Liver (tissue), 9 donors: ENCODE results near the gene PIN4. TPM values are rescaled to one million over a fixed set of nuclear protein-coding genes. Genes with fewer than 3 reads are reported as not detected.

Experiments used
- DNase-seq: peaks from one replicate; pipeline ENCODE4 v3.0.0-alpha.2; 2017; ENCODE audit warnings: low spot score
- H3K27ac ChIP-seq, 2 donors: one replicate each; pipeline ENCODE4 v1.7.0; 2013; ENCODE audit warnings: inconsistent platforms in 2 of 2, low read length in 2 of 2, control low read depth in 1 of 2, low read depth in 1 of 2, mild to moderate bottlenecking in 1 of 2
- H3K27me3 ChIP-seq, 4 donors: one replicate each; pipeline versions ENCODE4 v1.6.1 to v1.7.0; 2013; ENCODE audit warnings: low read length in 3 of 4, inconsistent platforms in 1 of 4, mild to moderate bottlenecking in 1 of 4, moderate library complexity in 1 of 4; ENCODE audit not compliant: control insufficient read depth in 4 of 4, insufficient read depth in 4 of 4
- H3K36me3 ChIP-seq, 4 donors: one replicate each; pipeline versions ENCODE4 v1.6.1 to v1.7.0; 2013; ENCODE audit warnings: low read length in 3 of 4, mild to moderate bottlenecking in 3 of 4, low read depth in 1 of 4, moderate library complexity in 1 of 4; ENCODE audit not compliant: control insufficient read depth in 4 of 4, insufficient read depth in 3 of 4
- H3K4me1 ChIP-seq, 4 donors: one replicate each; pipeline versions ENCODE4 v1.6.1 to v1.7.0; 2013; ENCODE audit warnings: low read length in 3 of 4, mild to moderate bottlenecking in 3 of 4, moderate library complexity in 1 of 4; ENCODE audit not compliant: control insufficient read depth in 4 of 4, insufficient read depth in 4 of 4
- H3K4me3 ChIP-seq, 3 donors: one replicate each; pipeline versions ENCODE4 v1.6.1 to v1.7.0; 2013; ENCODE audit warnings: low read length in 3 of 3, control low read depth in 1 of 3, low read depth in 1 of 3, mild to moderate bottlenecking in 1 of 3
- H3K9ac ChIP-seq, 2 donors: one replicate each; pipeline ENCODE4 v1.7.0; 2013; ENCODE audit warnings: low read length in 2 of 2, mild to moderate bottlenecking in 2 of 2, moderate library complexity in 2 of 2, control low read depth in 1 of 2, low read depth in 1 of 2
- H3K9me3 ChIP-seq, 4 donors: one replicate each; pipeline versions ENCODE4 v1.6.1 to v1.7.0; 2013; ENCODE audit warnings: low read length in 3 of 4; ENCODE audit not compliant: control insufficient read depth in 4 of 4
- EGR1 ChIP-seq, 2 donors: IDR thresholded peaks; 2 replicates each; pipeline ENCODE4 v1.6.1; 2016 to 2018; ENCODE audit warnings: antibody characterized with exemption in 2 of 2, low read depth in 2 of 2
- FOXA1 ChIP-seq: IDR thresholded peaks from 2 replicates; pipeline ENCODE4 v1.6.1; 2016; ENCODE audit warnings: antibody characterized with exemption
- FOXA2 ChIP-seq: IDR thresholded peaks from 2 replicates; pipeline ENCODE4 v1.6.1; 2016; ENCODE audit warnings: antibody characterized with exemption
- GABPA ChIP-seq, 2 donors: IDR thresholded peaks in 1 of 2; conservative IDR thresholded peaks in 1 of 2; 2 replicates each; pipeline ENCODE4 v1.6.1; 2016; ENCODE audit warnings: antibody characterized with exemption in 2 of 2, mild to moderate bottlenecking in 1 of 2, moderate library complexity in 1 of 2
- HNF4A ChIP-seq, 2 donors: conservative IDR thresholded peaks; 2 replicates each; pipeline ENCODE4 v1.6.1; 2016; ENCODE audit warnings: antibody characterized with exemption in 2 of 2, mild to moderate bottlenecking in 2 of 2
- HNF4G ChIP-seq: IDR thresholded peaks from 2 replicates; pipeline ENCODE4 v1.6.1; 2016; ENCODE audit warnings: antibody characterized with exemption
- JUND ChIP-seq, 2 donors: IDR thresholded peaks; 2 replicates each; pipeline ENCODE4 v1.6.1; 2016; ENCODE audit warnings: antibody characterized with exemption in 2 of 2
- RAD21 ChIP-seq, 2 donors: IDR thresholded peaks; 2 replicates each; pipeline ENCODE4 v1.6.1; 2016; ENCODE audit warnings: antibody characterized with exemption in 2 of 2, mild to moderate bottlenecking in 2 of 2
- RXRA ChIP-seq, 2 donors: IDR thresholded peaks; 2 replicates each; pipeline ENCODE4 v1.6.1; 2017 to 2018; ENCODE audit warnings: antibody characterized with exemption in 2 of 2, mild to moderate bottlenecking in 1 of 2
- TAF1 ChIP-seq: conservative IDR thresholded peaks from 2 replicates; pipeline ENCODE4 v1.6.1; 2016; ENCODE audit warnings: antibody characterized with exemption, mild to moderate bottlenecking
- YY1 ChIP-seq: IDR thresholded peaks from 2 replicates; pipeline ENCODE4 v1.6.1; 2016; ENCODE audit warnings: antibody characterized with exemption, mild to moderate bottlenecking
- WGBS: extraction: QIAGEN DNeasy Blood & Tissue Kit; methylation state at CpG from one replicate; pipeline ENCODE4 v1.1.7; 2013; 5-methylcytosine and 5-hydroxymethylcytosine counted together
- polyA plus RNA-seq, 2 donors: library from polyadenylated mRNA; stranded (reverse) in 1 of 2; unstranded in 1 of 2; fragments of 200-250 nt in 1 of 2; fragments of >200 nt in 1 of 2; fragmentation: Nextera tagmentation in 1 of 2; extraction: Ambion mirVana in 1 of 2; gene quantifications; one replicate each; pipeline versions ENCODE4 v1.2.1 to v1.2.3, GENCODE V29; 2013 to 2015
- total RNA-seq, 2 donors: library from RNA; depleted of rRNA; stranded (reverse); fragments of >200 nt; gene quantifications; one replicate each; pipeline ENCODE4 v1.2.3, GENCODE V29; 2014
- TF ChIP-seq, protein P1 (sequence below): IDR thresholded peaks from 2 replicates; pipeline ENCODE4 v1.6.1; 2016; ENCODE audit warnings: antibody characterized with exemption
- TF ChIP-seq, protein P2 (sequence below): IDR thresholded peaks from 2 replicates; pipeline ENCODE4 v1.6.1; 2016; ENCODE audit warnings: antibody characterized with exemption
- donor health status: healthy.
- donor health status: healthy.
- donor health status: healthy.
- donor health status: healthy.
- donor health status: healthy.

Gene PIN4
- total and polyA plus RNA-seq, 4 donors: 7.1 to 26.2 (median 9.3) TPM

DNA sequence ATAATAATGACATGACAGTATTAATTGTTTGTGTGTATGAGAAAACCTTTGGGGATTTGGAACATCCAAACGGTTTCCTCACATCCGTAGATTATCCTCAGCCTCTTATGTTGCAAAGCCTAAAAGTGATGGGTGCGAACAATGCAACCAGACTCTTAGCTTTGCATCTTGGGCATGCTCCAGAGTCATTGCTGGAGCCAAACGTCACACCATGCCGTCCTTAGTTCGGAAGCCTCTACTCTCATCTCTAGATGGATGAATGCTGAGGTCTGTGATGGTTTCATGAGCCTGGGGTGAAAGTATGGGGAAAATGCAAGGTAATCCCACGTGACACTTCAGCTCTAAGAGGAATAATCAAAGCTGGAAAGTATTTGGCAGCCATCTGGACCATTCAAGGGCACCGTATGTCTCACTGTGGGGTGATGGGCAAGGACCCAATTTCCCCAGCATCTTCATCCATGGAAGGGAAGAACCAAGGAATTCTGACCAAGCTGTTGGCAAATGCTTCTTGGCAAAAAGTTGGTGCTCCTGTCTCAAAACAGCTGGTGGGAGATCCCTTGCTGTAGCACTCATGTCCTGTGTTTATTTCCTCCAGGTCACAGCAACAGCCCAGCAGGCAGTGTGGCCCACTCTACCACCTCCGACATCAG lies 43.6 kb upstream of the PIN4 start:
- no peaks in the 10 kb centered on the region for H3K9me3 ChIP-seq
- no peaks in the 10 kb centered on the region for H3K4me1 ChIP-seq
- no peaks in the 10 kb centered on the region for H3K36me3 ChIP-seq
- WGBS: 89% methylated on average over 9 of the region's 9 CpGs
- no peak overlapping the region for H3K27ac ChIP-seq
- H3K9ac ChIP-seq: no peak overlapping the region
- TF ChIP-seq HNF4G (no peak), JUND (IDR thresholded peaks at IDR 0.05) (no peak), GABPA (IDR thresholded peaks at IDR 0.05 in 1 of 2, conservative IDR thresholded peaks at IDR 0.05 in 1 of 2) (no peak), RAD21 (IDR thresholded peaks at IDR 0.05) (no peak), FOXA1 (no peak), TAF1 (no peak), FOXA2 (no peak)
- TF ChIP-seq, protein P1, sequence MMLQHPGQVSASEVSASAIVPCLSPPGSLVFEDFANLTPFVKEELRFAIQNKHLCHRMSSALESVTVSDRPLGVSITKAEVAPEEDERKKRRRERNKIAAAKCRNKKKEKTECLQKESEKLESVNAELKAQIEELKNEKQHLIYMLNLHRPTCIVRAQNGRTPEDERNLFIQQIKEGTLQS: no peak
- no peak for DNase-seq
- no peak overlapping the region for H3K4me3 ChIP-seq
- no peaks in the 10 kb centered on the region for H3K27me3 ChIP-seq

DNA sequence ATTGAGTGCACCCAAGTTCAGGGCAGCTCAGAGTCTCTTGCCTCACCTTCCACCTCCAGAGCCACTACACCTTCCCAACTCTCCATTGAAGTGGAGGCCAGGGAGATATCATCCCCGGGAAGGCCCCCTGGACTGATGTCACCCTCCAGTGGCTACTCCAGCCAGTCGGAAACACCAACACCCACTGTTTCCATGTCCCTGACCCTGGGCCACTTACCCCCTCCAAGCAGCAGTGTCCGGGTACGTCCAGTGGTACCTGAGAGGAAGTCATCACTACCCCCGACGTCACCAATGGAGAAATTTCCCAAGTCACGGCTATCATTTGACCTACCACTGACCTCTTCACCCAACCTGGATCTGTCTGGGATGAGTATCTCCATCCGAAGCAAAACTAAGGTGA lies 42.0 kb upstream of the PIN4 start:
- WGBS: 94% methylated on average over 8 of the region's 8 CpGs
- no peaks in the 10 kb centered on the region for H3K4me1 ChIP-seq
- TF ChIP-seq RAD21 (IDR thresholded peaks at IDR 0.05) (no peak), YY1 (no peak)

DNA sequence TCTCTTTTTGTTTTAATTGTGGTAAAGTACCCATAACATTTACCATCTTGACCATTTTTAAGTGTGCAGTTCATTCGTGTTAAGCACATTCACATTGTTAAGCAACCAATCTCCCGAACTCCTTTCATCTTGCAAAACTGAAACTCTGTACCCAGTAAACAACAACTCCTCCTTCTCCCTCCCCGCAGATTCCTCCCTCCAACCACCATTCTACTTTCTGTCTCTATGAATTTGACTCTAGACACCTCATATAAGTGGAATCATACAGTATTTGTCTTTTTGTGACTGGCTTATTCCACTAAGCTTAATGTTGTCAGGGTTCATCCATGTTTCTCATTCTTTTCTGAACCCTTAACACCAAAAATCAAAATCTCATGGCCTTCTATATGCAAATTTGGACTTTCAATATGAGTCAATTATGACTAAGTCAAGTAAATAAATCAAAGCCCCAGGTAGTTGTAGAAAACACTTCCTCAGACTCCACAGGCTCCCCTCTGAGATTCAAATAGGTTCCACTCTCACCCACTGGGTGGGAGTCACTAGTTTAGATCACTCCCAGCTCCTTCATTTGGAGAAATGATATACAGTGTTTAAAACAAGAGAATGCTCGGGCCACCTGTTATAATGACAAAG lies 40.1 kb upstream of the PIN4 start:
- DNase-seq: no peak
- no peaks in the 10 kb centered on the region for H3K27me3 ChIP-seq
- H3K36me3 ChIP-seq: no peaks in the 10 kb centered on the region
- no peak overlapping the region for H3K4me3 ChIP-seq
- no peaks in the 10 kb centered on the region for H3K9me3 ChIP-seq
- no peak overlapping the region for H3K27ac ChIP-seq
- no peak overlapping the region for H3K9ac ChIP-seq
- 77% methylated on average over 4 of the region's 4 CpGs for WGBS
- H3K4me1 ChIP-seq: no peaks in the 10 kb centered on the region
- TF ChIP-seq YY1 (no peak), HNF4A (conservative IDR thresholded peaks at IDR 0.05) (no peak), FOXA1 (no peak), RXRA (IDR thresholded peaks at IDR 0.05) (no peak), EGR1 (IDR thresholded peaks at IDR 0.05; ENCODE audit: low read depth in 2 of 2) (no peak), JUND (IDR thresholded peaks at IDR 0.05) (no peak), RAD21 (IDR thresholded peaks at IDR 0.05) (no peak), GABPA (IDR thresholded peaks at IDR 0.05 in 1 of 2, conservative IDR thresholded peaks at IDR 0.05 in 1 of 2) (no peak)
- TF ChIP-seq, protein P1: no peak
- TF ChIP-seq, protein P2, sequence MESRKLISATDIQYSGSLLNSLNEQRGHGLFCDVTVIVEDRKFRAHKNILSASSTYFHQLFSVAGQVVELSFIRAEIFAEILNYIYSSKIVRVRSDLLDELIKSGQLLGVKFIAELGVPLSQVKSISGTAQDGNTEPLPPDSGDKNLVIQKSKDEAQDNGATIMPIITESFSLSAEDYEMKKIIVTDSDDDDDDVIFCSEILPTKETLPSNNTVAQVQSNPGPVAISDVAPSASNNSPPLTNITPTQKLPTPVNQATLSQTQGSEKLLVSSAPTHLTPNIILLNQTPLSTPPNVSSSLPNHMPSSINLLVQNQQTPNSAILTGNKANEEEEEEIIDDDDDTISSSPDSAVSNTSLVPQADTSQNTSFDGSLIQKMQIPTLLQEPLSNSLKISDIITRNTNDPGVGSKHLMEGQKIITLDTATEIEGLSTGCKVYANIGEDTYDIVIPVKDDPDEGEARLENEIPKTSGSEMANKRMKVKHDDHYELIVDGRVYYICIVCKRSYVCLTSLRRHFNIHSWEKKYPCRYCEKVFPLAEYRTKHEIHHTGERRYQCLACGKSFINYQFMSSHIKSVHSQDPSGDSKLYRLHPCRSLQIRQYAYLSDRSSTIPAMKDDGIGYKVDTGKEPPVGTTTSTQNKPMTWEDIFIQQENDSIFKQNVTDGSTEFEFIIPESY: no peak

More for the DNA sequence above, 42.0 kb upstream of the PIN4 start:
- no peak for DNase-seq
- no peaks in the 10 kb centered on the region for H3K36me3 ChIP-seq
- no peak overlapping the region for H3K27ac ChIP-seq
- H3K27me3 ChIP-seq: no peaks in the 10 kb centered on the region
- no peak overlapping the region for H3K9ac ChIP-seq
- H3K4me3 ChIP-seq: no peak overlapping the region
- H3K9me3 ChIP-seq: no peaks in the 10 kb centered on the region
